Thyroid gland (tissue), 4 donors: ENCODE measurements around the gene PRODH.

Source experiments
- CTCF ChIP-seq, 6 experiments: fragments of 200-600 bp in 3 of 6; fragments of 450-650 bp in 3 of 6; sonication (generic) in 3 of 6; IDR thresholded peaks; one replicate each; pipeline ENCODE4 v1.5.1; 2016 to 2019; ENCODE audit warnings: antibody characterized with exemption in 6 of 6, mild to moderate bottlenecking in 2 of 6, inconsistent platforms in 1 of 6, moderate library complexity in 1 of 6
- POLR2A ChIP-seq, 2 donors: fragments of 450-650 bp; IDR thresholded peaks; one replicate each; pipeline ENCODE4 v1.6.1; 2017; ENCODE audit warnings: antibody characterized with exemption in 2 of 2, mild to moderate bottlenecking in 2 of 2, moderate library complexity in 1 of 2

- TF ChIP-seq CTCF (IDR thresholded peaks at IDR 0.05): no peak
- no peak for TF ChIP-seq POLR2A (IDR thresholded peaks at IDR 0.05)
Measured at GRCh38 chr22:18909556-18909955, 26.5 kb downstream of the PRODH start.
